Measurements from ENCODE around the gene PROKR1. TPM values are rescaled to one million over a fixed set of nuclear protein-coding genes. Genes with fewer than 3 reads are reported as not detected.

Gene PROKR1
- polyA plus RNA-seq, 1 donor (not counting 4 experiments of a cell fraction or from before 2014, with no cell fraction given): not detected

DNA sequence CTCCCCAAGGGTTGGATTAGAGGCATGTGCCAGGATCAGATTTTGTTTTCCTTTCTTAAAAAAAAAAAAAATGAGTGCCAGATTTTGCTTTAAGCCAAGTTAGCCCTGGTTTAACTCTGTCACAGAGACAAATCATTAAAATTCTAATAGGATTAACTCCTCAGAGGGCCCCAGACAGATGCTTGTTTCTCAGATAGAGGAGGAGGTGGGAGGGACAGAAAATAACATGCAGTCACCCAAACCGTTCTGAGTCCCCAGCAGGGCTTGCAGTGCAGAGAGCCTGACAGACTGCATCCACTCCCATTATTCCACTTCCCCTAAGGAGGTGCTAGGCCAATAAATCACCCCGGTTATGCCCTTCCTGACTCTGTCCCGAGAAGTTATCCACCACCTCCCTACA is 6.3 kb upstream of the PROKR1 start:
- H3K9me1 ChIP-seq (ENCODE audit: control insufficient read depth, extremely low read depth, insufficient read depth, low read length): no peaks in the 10 kb centered on the region
- H3K27ac ChIP-seq (ENCODE audit: control insufficient read depth, insufficient read depth, low read length): no peak overlapping the region
- H3K79me2 ChIP-seq (ENCODE audit: control insufficient read depth, insufficient read depth, low read length): no peaks in the 10 kb centered on the region
- peaks cover 3% of the 10 kb centered on the region for H3K27me3 ChIP-seq (ENCODE audit: control insufficient read depth, extremely low read depth, insufficient read depth, low read length)
- DNase-seq (ENCODE audit: low read depth, low spot score) (no peak), FAIRE-seq (no peak)
- no peaks in the 10 kb centered on the region for H4K20me1 ChIP-seq (ENCODE audit: control insufficient read depth, extremely low read depth, insufficient read depth, low read length)
- H3K4me1 ChIP-seq (ENCODE audit: control insufficient read depth, extremely low read depth, insufficient read depth, low read length): no peaks in the 10 kb centered on the region
- no peak overlapping the region for H3K4me3 ChIP-seq (ENCODE audit: control insufficient read depth in 2 of 3, extremely low read depth in 1 of 3, insufficient read depth in 2 of 3, low read depth in 1 of 3, low read length in 3 of 3)
- dilution Hi-C loops (cut with MboI; ENCODE audit: extremely low pct_ligation_motif_present, low sequenced_read_pairs): no loop called here
- H2AFZ ChIP-seq (ENCODE audit: control insufficient read depth, low read length): no peak overlapping the region
- no peak for TF ChIP-seq EZH2 (IDR thresholded peaks at IDR 0.05; ENCODE audit: low read length)
- TF ChIP-seq, protein P1, sequence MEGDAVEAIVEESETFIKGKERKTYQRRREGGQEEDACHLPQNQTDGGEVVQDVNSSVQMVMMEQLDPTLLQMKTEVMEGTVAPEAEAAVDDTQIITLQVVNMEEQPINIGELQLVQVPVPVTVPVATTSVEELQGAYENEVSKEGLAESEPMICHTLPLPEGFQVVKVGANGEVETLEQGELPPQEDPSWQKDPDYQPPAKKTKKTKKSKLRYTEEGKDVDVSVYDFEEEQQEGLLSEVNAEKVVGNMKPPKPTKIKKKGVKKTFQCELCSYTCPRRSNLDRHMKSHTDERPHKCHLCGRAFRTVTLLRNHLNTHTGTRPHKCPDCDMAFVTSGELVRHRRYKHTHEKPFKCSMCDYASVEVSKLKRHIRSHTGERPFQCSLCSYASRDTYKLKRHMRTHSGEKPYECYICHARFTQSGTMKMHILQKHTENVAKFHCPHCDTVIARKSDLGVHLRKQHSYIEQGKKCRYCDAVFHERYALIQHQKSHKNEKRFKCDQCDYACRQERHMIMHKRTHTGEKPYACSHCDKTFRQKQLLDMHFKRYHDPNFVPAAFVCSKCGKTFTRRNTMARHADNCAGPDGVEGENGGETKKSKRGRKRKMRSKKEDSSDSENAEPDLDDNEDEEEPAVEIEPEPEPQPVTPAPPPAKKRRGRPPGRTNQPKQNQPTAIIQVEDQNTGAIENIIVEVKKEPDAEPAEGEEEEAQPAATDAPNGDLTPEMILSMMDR (optimal IDR thresholded peaks at IDR 0.05 in 1 of 3, IDR thresholded peaks at IDR 0.05 in 1 of 3, conservative IDR thresholded peaks at IDR 0.05 in 1 of 3; ENCODE audit: extremely low read depth in 1 of 3, insufficient read depth in 2 of 3, low read length in 3 of 3): no peak
- no peak overlapping the region for H3K4me2 ChIP-seq (ENCODE audit: control insufficient read depth, extremely low read depth, insufficient read depth, low read depth, low read length)
- H3K9me3 ChIP-seq (ENCODE audit: control insufficient read depth, low read depth, low read length): no peaks in the 10 kb centered on the region
- no peak overlapping the region for H3K9ac ChIP-seq (ENCODE audit: control insufficient read depth, extremely low read depth, insufficient read depth, low read length)
- no peaks in the 10 kb centered on the region for H3K36me3 ChIP-seq (ENCODE audit: control insufficient read depth in 2 of 2, extremely low read depth in 1 of 2, insufficient read depth in 2 of 2, low read length in 2 of 2)

DNA sequence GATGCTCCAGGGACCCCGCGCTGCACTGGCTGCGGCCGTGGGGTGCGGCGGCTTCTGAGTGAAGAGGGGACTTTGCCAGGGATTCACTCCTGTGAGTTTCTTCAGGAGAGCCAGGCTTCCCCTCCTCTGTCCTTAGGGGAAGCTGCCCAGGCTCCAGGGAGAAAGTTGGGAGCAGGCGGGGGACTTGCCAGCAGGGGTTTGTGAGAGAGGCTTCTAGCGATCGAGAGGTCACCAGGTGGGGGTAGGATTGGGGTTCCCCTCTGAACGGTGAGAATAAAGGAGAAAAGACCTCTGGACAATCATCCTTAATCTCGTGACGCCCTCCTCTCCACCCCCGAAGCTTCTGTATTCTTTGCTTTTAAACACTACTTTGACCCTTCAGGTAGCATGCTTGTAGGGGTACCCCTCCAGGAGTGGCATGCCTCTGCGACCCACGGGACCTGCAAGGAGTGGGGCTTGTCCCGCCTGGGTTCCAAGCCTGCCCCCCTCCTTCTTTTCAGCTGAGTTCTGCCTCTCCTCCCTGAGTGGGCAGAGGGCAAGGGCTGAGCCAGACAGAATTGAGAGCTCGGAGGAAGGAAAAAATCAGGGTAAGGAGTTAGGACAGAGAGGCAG is 601 bp downstream of the PROKR1 start:
- TF ChIP-seq EZH2 (IDR thresholded peaks at IDR 0.05; ENCODE audit: low read length): peak; percentile 62
- TF ChIP-seq, protein P1 (optimal IDR thresholded peaks at IDR 0.05 in 1 of 3, IDR thresholded peaks at IDR 0.05 in 1 of 3, conservative IDR thresholded peaks at IDR 0.05 in 1 of 3; ENCODE audit: extremely low read depth in 1 of 3, insufficient read depth in 2 of 3, low read length in 3 of 3): peak in 1 of 3 experiments; percentile 18
- Histone ChIP-seq H3K4me2 (ENCODE audit: control insufficient read depth, extremely low read depth, insufficient read depth, low read depth, low read length) (peak overlapping the region; percentile 76), H3K36me3 (ENCODE audit: control insufficient read depth in 2 of 2, extremely low read depth in 1 of 2, insufficient read depth in 2 of 2, low read length in 2 of 2) (no peaks in the 10 kb centered on the region), H3K9me3 (ENCODE audit: control insufficient read depth, low read depth, low read length) (no peaks in the 10 kb centered on the region), H3K4me3 (ENCODE audit: control insufficient read depth in 2 of 3, extremely low read depth in 1 of 3, insufficient read depth in 2 of 3, low read depth in 1 of 3, low read length in 3 of 3) (peak overlapping the region; percentile 6 to 58 (median 27)), H3K27me3 (ENCODE audit: control insufficient read depth, extremely low read depth, insufficient read depth, low read length) (peaks cover 54% of the 10 kb centered on the region), H3K9me1 (ENCODE audit: control insufficient read depth, extremely low read depth, insufficient read depth, low read length) (no peaks in the 10 kb centered on the region), H3K4me1 (ENCODE audit: control insufficient read depth, extremely low read depth, insufficient read depth, low read length) (peaks cover 3% of the 10 kb centered on the region), H3K27ac (ENCODE audit: control insufficient read depth, insufficient read depth, low read length) (no peak overlapping the region), H4K20me1 (ENCODE audit: control insufficient read depth, extremely low read depth, insufficient read depth, low read length) (no peaks in the 10 kb centered on the region), H2AFZ (ENCODE audit: control insufficient read depth, low read length) (no peak overlapping the region), H3K79me2 (ENCODE audit: control insufficient read depth, insufficient read depth, low read length) (no peaks in the 10 kb centered on the region), H3K9ac (ENCODE audit: control insufficient read depth, extremely low read depth, insufficient read depth, low read length) (no peak overlapping the region)
- DNase-seq (ENCODE audit: low read depth, low spot score): no peak
- no peak for FAIRE-seq
- dilution Hi-C loops (cut with MboI; ENCODE audit: extremely low pct_ligation_motif_present, low sequenced_read_pairs): no loop called here
